SK-N-SH treated with all-trans-retinoic acid at 6 μM for 48 hours (cell line): ENCODE results near the gene DOC2A.

Experiments used
- ATAC-seq: fragments of 200-7000 bp; cut with Tn5 transposase; 3 replicates; pipeline ENCODE4 v1.9.1; 2020; ENCODE audit warnings: mild to moderate bottlenecking, moderate library complexity
- ARNTL ChIP-seq: fragments of 450-650 bp; formaldehyde crosslinking; IDR thresholded peaks from 2 replicates; pipeline ENCODE4 v1.5.0; 2020; ENCODE audit warnings: low read depth, mild to moderate bottlenecking, moderate library complexity, borderline replicate concordance
- BACH2 ChIP-seq: fragments of 250-450 bp; sonication (Bioruptor Pico); IDR thresholded peaks from 2 replicates; pipeline ENCODE4 v1.9.0; 2021; ENCODE audit warnings: mild to moderate bottlenecking, borderline replicate concordance
- CSDC2 ChIP-seq: fragments of 250-450 bp; sonication (Bioruptor Pico); IDR thresholded peaks from 2 replicates; pipeline ENCODE4 v1.5.0; 2020; ENCODE audit warnings: mild to moderate bottlenecking, moderate library complexity
- ESRRG ChIP-seq: fragments of 250-450 bp; sonication (Bioruptor Pico); IDR thresholded peaks from 2 replicates; pipeline ENCODE4 v1.6.1; 2021; ENCODE audit warnings: mild to moderate bottlenecking
- ISL1 ChIP-seq: fragments of 250-450 bp; sonication (Bioruptor Pico); IDR thresholded peaks from 2 replicates; pipeline ENCODE4 v2.1.2; 2022; ENCODE audit warnings: mild to moderate bottlenecking, moderate library complexity
- PPARA ChIP-seq: fragments of 250-450 bp; sonication (Bioruptor Pico); IDR thresholded peaks from 2 replicates; pipeline ENCODE4 v1.5.0; 2020; ENCODE audit warnings: mild to moderate bottlenecking, borderline replicate concordance
- RARB ChIP-seq: fragments of 250-450 bp; sonication (Bioruptor Pico); IDR thresholded peaks from 2 replicates; pipeline ENCODE4 v1.8.0; 2021; ENCODE audit warnings: mild to moderate bottlenecking, moderate library complexity
- SNAI2 ChIP-seq: fragments of 250-450 bp; sonication (Bioruptor Pico); IDR thresholded peaks from 2 replicates; pipeline ENCODE4 v1.5.0; 2020; ENCODE audit warnings: mild to moderate bottlenecking, moderate library complexity
- TCF4 ChIP-seq: fragments of 250-450 bp; sonication (Bioruptor Pico); IDR thresholded peaks from 2 replicates; pipeline ENCODE4 v1.8.0; 2021; ENCODE audit warnings: mild to moderate bottlenecking, moderate library complexity, borderline replicate concordance
- TOX ChIP-seq: fragments of 250-450 bp; sonication (Bioruptor Pico); IDR thresholded peaks from 2 replicates; pipeline ENCODE4 v1.8.0; 2021; ENCODE audit warnings: mild to moderate bottlenecking, moderate library complexity, borderline replicate concordance
- ZC3H10 ChIP-seq: fragments of 250-450 bp; sonication (Bioruptor Pico); IDR thresholded peaks from 2 replicates; pipeline ENCODE4 v1.5.1; 2021; ENCODE audit warnings: mild to moderate bottlenecking, moderate library complexity
- ZFP3 ChIP-seq: fragments of 250-450 bp; sonication (Bioruptor Pico); IDR thresholded peaks from 2 replicates; pipeline ENCODE4 v1.5.0; 2020; ENCODE audit warnings: mild to moderate bottlenecking, moderate library complexity
- ZFP30 ChIP-seq: fragments of 450-650 bp; formaldehyde crosslinking; IDR thresholded peaks from 2 replicates; pipeline ENCODE4 v1.5.0; 2022; ENCODE audit warnings: mild to moderate bottlenecking, moderate library complexity
- ZNF565 ChIP-seq: fragments of 450-650 bp; formaldehyde crosslinking; conservative IDR thresholded peaks from 2 replicates; pipeline ENCODE4 v1.5.0; 2020; ENCODE audit warnings: low read depth, mild to moderate bottlenecking, moderate library complexity
- ZNF70 ChIP-seq: fragments of 450-650 bp; formaldehyde crosslinking; IDR thresholded peaks from 2 replicates; pipeline ENCODE4 v1.5.0; 2020; ENCODE audit warnings: mild to moderate bottlenecking, moderate library complexity
- ZNF8 ChIP-seq: fragments of 450-650 bp; formaldehyde crosslinking; IDR thresholded peaks from 2 replicates; pipeline ENCODE4 v1.5.0; 2020; ENCODE audit warnings: mild to moderate bottlenecking, moderate library complexity
- TF ChIP-seq, protein P1 (sequence below): fragments of 250-450 bp; sonication (Bioruptor Pico); IDR thresholded peaks from 2 replicates; pipeline ENCODE4 v1.8.0; 2021; ENCODE audit warnings: low read depth, mild to moderate bottlenecking, moderate library complexity, borderline replicate concordance
- TF ChIP-seq, protein P2 (sequence below): fragments of 250-450 bp; sonication (Bioruptor Pico); IDR thresholded peaks from 2 replicates; pipeline ENCODE4 v1.5.1; 2021; ENCODE audit warnings: mild to moderate bottlenecking, moderate library complexity
- TF ChIP-seq, protein P3 (sequence below): fragments of 250-450 bp; sonication (Bioruptor Pico); IDR thresholded peaks from 2 replicates; pipeline ENCODE4 v1.5.1; 2020; ENCODE audit warnings: low read depth, mild to moderate bottlenecking, moderate library complexity
- TF ChIP-seq, protein P4 (sequence below): fragments of 250-450 bp; sonication (Bioruptor Pico); IDR thresholded peaks from 2 replicates; pipeline ENCODE4 v1.8.0; 2020; ENCODE audit warnings: mild to moderate bottlenecking, moderate library complexity, borderline replicate concordance
- TF ChIP-seq, protein P5 (sequence below): fragments of 250-450 bp; sonication (Bioruptor Pico); IDR thresholded peaks from 2 replicates; pipeline ENCODE4 v1.5.0; 2020; ENCODE audit warnings: mild to moderate bottlenecking, moderate library complexity

The DOC2A gene

DNA sequence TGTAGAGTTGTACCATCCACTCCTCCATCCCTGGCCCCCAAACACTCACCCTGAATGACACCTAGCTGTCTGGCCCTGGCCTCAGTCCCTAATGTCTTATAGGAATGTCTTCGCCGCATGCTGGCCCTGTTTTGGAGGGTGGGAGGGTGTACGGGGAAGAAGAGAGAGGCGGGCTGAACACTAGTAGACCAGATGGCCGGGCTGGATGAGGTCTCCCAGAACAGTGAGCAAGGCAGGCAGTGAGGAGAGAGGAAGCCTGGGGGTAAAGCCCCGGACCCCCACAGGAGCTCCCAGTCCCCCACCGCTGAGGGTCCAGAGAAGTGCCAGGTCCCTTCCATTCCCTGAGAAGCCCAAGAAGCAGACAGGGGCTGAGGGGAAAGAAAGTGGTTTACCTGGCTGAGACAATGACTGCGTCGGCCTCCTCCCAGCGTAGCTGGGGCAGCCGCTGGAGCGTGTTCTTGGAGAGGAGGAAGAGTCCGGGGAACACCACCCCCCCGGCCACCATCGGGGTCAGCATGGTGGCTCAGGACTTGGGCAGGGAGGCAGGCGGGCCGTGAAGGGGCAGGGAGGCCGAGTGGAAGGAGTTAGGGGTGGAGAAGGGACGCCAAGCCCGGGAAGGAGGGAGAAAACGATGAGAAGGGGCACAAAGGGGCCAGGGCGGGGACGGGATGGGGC is 19.3 kb upstream of the DOC2A start:
- TF ChIP-seq SNAI2 (CRISPR knock-in tag) (no peak), ZC3H10 (CRISPR knock-in tag) (no peak)
- peak; percentile 5; the same call in 1 of the 3 replicates for ATAC-seq

DNA sequence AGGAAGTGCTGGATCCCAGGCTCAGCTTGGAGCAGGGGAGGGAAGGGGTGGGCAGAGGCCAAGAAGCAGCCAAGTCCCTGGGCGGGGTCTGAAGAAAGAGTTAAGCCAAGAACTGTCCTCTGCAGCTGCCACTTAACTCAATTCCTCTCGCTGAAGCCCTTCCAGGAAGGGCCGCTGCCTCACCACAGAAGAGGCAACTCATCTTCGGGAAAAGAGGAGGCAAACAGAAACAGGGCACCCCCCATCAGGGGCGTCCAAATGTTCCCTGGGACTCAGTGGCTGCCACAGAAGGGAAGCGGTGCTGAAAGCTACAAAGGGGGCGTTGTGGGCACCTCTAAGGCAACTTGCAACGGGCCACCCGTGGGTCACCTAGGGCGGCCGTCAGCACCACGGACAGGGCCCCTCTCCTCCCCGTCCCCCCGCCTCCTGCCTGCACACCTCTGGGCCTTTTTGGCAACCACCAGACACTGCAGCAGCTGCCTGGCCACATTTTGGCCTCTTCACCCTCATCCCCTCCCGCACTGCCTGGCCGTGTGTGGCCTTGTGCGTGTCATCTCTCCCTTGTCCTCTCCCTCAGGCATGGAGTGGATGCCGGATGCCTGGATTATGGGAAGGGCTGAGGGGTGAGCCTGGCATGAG is 17.7 kb upstream of the DOC2A start:
- no peak for TF ChIP-seq ZFP30 (CRISPR knock-in tag)

DNA sequence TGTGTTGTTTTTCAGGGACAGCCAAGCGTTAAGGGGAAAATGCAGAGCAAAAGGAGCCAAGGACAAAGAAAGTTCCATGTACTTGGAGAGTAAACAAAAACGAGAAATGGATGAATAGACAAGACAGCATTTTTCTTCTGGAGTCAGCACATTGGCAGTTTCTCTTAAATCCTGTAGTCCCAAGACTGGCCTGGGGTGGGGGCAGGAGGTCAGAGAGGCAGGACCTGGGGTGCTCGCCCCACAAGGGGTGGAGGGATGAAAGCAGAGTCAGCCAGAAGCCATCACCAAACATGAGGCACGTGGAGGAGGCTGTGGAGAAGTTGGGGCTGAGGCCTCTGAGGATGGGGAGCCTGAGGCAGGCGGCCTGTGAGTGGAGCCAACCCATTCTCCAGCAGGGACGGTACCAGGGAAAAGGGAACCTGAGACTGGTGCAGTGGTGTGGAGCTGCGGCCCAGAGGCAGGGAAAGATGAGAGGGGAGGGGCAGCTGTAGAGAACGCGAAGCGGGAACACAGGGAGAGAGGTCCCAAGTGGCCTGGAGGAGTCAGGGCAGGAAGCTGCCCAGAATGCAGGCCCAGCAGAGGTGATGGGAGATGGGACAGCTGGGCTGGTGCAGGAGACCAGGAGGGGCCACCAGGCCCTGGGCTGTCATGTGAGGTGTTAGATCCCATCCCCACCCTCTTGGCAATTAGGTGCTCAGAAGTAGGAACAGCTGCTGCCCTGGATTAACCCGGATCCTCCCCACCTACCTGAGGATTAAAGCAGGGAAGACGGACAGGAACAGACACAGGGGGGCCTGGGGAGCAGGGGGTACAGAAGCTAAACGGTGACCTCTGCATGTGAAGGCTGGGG is 17.0 kb upstream of the DOC2A start:
- no peak for ATAC-seq

More for the DNA sequence above, 17.7 kb upstream of the DOC2A start:
- no peak for ATAC-seq

DNA sequence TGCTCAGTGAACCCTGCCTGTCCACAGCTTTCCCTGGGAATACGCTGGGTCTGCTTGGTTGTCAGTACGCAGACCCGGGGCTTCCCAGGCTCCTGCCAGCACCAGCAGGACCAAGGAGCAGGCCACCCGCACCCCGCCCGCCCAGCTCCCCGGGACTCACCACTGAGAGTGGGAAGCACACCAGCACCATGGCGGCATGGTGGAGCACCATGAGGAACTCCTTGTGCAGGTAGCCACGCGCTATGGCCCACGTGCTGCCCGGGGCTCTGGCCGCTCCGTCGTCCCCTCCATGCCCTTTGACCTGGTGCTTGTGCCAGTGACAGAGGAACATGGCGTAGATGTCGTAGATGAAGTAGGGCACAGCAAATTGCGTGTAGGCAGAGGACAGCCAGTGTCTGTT is 15.6 kb upstream of the DOC2A start:
- no peak for TF ChIP-seq TOX
- no peak for TF ChIP-seq ZNF565 (CRISPR knock-in tag)
- TF ChIP-seq, all 23 proteins: peak for 0
- ATAC-seq = no peak

More for the DNA sequence above, 17.0 kb upstream of the DOC2A start:
- no peak for TF ChIP-seq ZNF565 (CRISPR knock-in tag)
- no peak for TF ChIP-seq CSDC2 (CRISPR knock-in tag)
- no peak for TF ChIP-seq ZFP3
- no peak for TF ChIP-seq SNAI2 (CRISPR knock-in tag)
- no peak for TF ChIP-seq ISL1 (CRISPR knock-in tag)
- TF ChIP-seq RARB = no peak
- no peak for TF ChIP-seq TCF4 (CRISPR knock-in tag)
- no peak for TF ChIP-seq ESRRG (CRISPR knock-in tag)
- TF ChIP-seq TOX = no peak
- TF ChIP-seq ZNF8 (CRISPR knock-in tag) = no peak
- TF ChIP-seq, protein P1, sequence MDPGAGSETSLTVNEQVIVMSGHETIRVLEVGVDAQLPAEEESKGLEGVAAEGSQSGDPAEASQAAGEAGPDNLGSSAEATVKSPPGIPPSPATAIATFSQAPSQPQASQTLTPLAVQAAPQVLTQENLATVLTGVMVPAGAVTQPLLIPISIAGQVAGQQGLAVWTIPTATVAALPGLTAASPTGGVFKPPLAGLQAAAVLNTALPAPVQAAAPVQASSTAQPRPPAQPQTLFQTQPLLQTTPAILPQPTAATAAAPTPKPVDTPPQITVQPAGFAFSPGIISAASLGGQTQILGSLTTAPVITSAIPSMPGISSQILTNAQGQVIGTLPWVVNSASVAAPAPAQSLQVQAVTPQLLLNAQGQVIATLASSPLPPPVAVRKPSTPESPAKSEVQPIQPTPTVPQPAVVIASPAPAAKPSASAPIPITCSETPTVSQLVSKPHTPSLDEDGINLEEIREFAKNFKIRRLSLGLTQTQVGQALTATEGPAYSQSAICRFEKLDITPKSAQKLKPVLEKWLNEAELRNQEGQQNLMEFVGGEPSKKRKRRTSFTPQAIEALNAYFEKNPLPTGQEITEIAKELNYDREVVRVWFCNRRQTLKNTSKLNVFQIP = no peak
- no peak for TF ChIP-seq ZNF70 (CRISPR knock-in tag)
- TF ChIP-seq PPARA (CRISPR knock-in tag) = no peak
- no peak for TF ChIP-seq ARNTL (CRISPR knock-in tag)

DNA sequence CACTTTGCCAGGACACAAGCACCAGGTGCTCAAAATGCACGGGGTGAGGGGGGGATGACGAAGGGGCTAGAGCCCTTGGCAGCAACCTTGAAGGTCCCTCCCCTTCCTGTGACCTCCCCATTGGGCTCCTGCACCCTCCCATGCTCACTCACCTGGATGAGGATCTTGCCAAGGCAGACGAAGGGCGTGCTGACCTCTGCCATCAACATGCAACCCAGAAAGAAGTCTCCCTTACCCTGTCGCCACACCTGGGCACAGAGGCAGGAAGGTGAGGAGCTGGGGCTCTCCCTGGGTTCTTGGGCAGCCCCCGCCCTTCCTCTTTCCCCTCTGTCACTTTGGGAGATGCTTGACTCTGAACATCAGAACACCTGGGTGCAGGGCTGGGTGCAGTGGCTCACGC is 14.7 kb upstream of the DOC2A start:
- ATAC-seq = no peak
- TF ChIP-seq PPARA (CRISPR knock-in tag) = no peak
- no peak for TF ChIP-seq ZNF8 (CRISPR knock-in tag)
- TF ChIP-seq, protein P2, sequence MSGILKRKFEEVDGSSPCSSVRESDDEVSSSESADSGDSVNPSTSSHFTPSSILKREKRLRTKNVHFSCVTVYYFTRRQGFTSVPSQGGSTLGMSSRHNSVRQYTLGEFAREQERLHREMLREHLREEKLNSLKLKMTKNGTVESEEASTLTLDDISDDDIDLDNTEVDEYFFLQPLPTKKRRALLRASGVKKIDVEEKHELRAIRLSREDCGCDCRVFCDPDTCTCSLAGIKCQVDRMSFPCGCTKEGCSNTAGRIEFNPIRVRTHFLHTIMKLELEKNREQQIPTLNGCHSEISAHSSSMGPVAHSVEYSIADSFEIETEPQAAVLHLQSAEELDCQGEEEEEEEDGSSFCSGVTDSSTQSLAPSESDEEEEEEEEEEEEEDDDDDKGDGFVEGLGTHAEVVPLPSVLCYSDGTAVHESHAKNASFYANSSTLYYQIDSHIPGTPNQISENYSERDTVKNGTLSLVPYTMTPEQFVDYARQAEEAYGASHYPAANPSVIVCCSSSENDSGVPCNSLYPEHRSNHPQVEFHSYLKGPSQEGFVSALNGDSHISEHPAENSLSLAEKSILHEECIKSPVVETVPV = no peak
- no peak for TF ChIP-seq CSDC2 (CRISPR knock-in tag)
- no peak for TF ChIP-seq ZC3H10 (CRISPR knock-in tag)
- TF ChIP-seq, protein P3, sequence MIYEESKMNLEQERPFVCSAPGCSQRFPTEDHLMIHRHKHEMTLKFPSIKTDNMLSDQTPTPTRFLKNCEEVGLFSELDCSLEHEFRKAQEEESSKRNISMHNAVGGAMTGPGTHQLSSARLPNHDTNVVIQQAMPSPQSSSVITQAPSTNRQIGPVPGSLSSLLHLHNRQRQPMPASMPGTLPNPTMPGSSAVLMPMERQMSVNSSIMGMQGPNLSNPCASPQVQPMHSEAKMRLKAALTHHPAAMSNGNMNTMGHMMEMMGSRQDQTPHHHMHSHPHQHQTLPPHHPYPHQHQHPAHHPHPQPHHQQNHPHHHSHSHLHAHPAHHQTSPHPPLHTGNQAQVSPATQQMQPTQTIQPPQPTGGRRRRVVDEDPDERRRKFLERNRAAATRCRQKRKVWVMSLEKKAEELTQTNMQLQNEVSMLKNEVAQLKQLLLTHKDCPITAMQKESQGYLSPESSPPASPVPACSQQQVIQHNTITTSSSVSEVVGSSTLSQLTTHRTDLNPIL (CRISPR knock-in tag) = no peak
- no peak for TF ChIP-seq ZNF70 (CRISPR knock-in tag)
- TF ChIP-seq ZFP3 = no peak
- TF ChIP-seq ESRRG (CRISPR knock-in tag) = no peak
- no peak for TF ChIP-seq SNAI2 (CRISPR knock-in tag)
- TF ChIP-seq BACH2 = no peak
- TF ChIP-seq, protein P4, sequence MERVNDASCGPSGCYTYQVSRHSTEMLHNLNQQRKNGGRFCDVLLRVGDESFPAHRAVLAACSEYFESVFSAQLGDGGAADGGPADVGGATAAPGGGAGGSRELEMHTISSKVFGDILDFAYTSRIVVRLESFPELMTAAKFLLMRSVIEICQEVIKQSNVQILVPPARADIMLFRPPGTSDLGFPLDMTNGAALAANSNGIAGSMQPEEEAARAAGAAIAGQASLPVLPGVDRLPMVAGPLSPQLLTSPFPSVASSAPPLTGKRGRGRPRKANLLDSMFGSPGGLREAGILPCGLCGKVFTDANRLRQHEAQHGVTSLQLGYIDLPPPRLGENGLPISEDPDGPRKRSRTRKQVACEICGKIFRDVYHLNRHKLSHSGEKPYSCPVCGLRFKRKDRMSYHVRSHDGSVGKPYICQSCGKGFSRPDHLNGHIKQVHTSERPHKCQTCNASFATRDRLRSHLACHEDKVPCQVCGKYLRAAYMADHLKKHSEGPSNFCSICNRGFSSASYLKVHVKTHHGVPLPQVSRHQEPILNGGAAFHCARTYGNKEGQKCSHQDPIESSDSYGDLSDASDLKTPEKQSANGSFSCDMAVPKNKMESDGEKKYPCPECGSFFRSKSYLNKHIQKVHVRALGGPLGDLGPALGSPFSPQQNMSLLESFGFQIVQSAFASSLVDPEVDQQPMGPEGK (CRISPR knock-in tag) = no peak
- no peak for TF ChIP-seq ARNTL (CRISPR knock-in tag)
- TF ChIP-seq RARB = no peak
- no peak for TF ChIP-seq ISL1 (CRISPR knock-in tag)
- no peak for TF ChIP-seq ZNF565 (CRISPR knock-in tag)
- TF ChIP-seq, protein P5, sequence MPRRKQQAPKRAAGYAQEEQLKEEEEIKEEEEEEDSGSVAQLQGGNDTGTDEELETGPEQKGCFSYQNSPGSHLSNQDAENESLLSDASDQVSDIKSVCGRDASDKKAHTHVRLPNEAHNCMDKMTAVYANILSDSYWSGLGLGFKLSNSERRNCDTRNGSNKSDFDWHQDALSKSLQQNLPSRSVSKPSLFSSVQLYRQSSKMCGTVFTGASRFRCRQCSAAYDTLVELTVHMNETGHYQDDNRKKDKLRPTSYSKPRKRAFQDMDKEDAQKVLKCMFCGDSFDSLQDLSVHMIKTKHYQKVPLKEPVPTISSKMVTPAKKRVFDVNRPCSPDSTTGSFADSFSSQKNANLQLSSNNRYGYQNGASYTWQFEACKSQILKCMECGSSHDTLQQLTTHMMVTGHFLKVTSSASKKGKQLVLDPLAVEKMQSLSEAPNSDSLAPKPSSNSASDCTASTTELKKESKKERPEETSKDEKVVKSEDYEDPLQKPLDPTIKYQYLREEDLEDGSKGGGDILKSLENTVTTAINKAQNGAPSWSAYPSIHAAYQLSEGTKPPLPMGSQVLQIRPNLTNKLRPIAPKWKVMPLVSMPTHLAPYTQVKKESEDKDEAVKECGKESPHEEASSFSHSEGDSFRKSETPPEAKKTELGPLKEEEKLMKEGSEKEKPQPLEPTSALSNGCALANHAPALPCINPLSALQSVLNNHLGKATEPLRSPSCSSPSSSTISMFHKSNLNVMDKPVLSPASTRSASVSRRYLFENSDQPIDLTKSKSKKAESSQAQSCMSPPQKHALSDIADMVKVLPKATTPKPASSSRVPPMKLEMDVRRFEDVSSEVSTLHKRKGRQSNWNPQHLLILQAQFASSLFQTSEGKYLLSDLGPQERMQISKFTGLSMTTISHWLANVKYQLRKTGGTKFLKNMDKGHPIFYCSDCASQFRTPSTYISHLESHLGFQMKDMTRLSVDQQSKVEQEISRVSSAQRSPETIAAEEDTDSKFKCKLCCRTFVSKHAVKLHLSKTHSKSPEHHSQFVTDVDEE (CRISPR knock-in tag) = no peak
- no peak for TF ChIP-seq TOX
- TF ChIP-seq, all 23 proteins: peak for 0
